GM19463 (cell line): ENCODE data around the gene IFIT3.

Experiments used
- ATAC-seq: cut with Tn5 transposase; IDR thresholded peaks from one replicate; pipeline ENCODE4 v1.9.1; 2021; ENCODE audit warnings: mild to moderate bottlenecking, moderate library complexity; ENCODE audit not compliant: unreplicated experiment

The IFIT3 gene

DNA sequence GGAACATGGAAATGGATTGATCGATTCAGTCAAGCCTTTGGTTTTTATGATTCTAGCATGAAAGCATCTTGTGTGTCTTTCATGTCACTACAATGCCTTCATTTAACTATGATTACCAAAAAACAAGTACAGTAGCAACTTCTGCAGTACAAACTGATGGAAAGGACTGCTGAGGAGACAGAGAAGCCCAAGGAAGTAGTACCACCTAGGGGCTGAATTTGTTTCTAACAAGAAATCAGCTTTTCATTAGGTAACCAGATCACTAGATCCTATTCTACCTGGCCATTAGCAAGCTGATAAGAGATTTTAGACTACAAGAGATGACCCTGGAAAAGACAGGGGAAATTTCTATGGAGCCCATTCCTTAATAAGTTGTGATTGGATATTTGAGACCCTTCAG lies 61.5 kb downstream of the IFIT3 start:
- ATAC-seq = no peak
